GM20000 (cell line): ENCODE results near the gene MPP2.
"Not testable (repeated sequence)": the region's sequence is repeated elsewhere in the genome, so short reads cannot be mapped to it uniquely, and the experiment has no call there.

Experiments
- DNase-seq: peaks from one replicate; pipeline ENCODE4 v3.0.0; 2012; ENCODE audit warnings: low spot score
- TF ChIP-seq, protein P1 (sequence below): IDR thresholded peaks from 2 replicates; pipeline ENCODE4 v1.5.1; 2012; ENCODE audit warnings: mild to moderate bottlenecking, control low read depth; ENCODE audit errors: extremely low read depth, missing control alignments

Gene MPP2

DNA sequence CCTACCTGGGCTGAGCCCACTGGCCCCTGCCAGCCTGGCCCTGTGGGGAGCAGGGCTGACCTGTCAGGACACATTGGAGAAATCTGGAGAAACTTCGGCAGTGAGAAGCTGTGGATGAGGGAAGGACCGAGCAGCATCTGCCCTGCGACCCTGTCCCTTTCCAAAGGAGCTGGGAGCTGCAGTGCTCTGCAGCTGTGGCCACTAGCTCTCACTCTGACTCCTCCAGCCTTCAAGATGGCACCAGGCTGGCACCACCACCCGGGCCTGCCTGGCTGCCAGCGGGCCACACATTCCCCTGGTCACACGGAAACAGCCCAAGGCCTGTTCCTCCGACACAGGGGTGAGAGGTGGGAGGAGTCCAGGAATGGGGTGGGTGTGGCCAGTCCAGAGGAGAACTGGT, 30.3 kb downstream of the MPP2 start:
- no peak for DNase-seq

DNA sequence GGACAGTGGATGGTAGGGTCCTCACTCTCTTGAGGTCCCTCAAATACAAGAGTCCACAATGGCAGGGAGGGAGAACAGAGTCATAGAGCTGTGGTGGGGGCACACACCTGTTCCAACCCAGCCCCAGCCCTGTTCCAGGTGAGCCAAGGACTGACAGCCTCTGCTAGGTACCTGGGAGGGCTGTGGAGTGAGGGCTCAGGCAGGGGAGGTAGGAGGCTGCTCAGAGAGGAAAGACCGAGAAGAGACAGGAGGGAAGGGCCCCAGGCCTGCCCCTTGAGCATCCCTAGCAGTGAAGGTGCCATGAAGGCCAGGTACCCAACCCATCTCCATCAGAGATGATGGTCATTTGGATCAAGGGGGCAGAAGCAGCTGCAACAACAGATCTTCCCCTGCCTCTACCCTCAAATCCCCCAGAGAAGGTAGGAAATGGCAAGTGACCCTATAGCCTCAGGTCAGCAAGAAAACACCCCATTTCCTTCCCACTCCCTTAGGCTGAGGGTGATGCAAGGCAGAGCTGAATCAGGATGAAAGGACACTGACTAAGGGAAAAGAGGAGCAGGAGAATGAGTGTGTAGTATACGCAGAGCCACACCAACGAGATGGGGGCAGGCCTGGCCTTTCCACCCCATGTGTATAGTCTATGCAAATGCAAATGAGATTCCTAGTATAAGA, 31.7 kb downstream of the MPP2 start:
- no peak for DNase-seq
- TF ChIP-seq, protein P1, sequence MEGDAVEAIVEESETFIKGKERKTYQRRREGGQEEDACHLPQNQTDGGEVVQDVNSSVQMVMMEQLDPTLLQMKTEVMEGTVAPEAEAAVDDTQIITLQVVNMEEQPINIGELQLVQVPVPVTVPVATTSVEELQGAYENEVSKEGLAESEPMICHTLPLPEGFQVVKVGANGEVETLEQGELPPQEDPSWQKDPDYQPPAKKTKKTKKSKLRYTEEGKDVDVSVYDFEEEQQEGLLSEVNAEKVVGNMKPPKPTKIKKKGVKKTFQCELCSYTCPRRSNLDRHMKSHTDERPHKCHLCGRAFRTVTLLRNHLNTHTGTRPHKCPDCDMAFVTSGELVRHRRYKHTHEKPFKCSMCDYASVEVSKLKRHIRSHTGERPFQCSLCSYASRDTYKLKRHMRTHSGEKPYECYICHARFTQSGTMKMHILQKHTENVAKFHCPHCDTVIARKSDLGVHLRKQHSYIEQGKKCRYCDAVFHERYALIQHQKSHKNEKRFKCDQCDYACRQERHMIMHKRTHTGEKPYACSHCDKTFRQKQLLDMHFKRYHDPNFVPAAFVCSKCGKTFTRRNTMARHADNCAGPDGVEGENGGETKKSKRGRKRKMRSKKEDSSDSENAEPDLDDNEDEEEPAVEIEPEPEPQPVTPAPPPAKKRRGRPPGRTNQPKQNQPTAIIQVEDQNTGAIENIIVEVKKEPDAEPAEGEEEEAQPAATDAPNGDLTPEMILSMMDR, result no peak

More for the DNA sequence above, 30.3 kb downstream of the MPP2 start:
- TF ChIP-seq, protein P1, result no peak

DNA sequence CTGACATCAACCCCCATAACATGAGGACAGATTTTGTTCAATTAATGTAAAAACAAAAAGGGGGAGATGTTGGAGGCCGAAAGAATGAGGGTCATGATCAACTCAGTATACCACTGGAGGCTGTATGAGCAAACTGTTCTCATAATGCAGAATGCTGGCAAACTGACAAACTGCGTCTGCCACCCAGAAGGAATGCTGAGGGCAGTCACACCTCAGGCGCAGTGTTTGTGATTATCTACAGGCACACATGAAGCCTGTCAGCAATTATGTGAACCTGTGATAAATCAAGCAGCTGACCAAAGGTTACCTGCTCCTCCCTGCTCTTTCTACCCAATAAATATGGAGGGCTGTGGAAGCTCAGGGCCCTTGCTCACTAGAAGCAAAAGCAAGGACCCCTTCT, 33.0 kb downstream of the MPP2 start:
- TF ChIP-seq, protein P1, result no peak
- no peak for DNase-seq

DNA sequence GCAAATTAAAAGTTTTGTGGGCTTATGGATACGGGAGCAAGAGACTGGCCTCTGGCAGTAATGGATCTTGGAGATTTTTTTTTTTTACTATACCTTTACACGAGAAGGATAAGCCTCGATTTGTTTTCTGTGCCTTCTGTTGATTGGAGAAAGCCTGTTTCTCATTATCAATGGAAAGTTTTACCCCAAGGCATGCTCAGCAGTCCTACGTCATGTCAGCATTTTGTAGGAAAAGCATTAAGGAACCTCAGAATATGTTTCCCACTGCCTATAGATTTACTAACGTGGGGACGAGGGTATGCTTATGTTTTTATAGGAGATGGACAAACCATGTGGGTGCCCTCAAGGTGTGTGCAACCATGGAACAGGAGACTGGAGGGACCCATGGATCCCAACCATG, 33.5 kb downstream of the MPP2 start:
- DNase-seq, result no peak
- TF ChIP-seq, protein P1, result no peak

DNA sequence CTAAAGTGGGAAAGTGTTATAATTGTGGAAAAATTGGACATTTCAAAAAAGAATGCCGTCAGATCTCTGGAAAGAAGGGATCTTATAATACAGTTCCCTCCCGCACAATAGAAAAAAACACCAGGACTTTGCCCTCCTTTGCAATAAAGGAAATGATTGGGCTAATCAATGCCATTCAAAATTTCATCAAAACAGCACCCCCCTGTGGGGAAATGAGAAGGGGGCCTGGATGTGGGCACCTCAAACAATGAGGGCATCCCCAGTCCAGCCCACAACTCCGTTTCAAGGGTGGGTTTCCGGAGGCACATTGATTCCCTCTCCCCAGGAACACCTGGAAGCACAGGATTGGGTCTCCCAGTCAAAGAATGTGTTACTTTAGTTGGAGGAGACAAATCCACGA, 34.2 kb downstream of the MPP2 start:
- TF ChIP-seq, protein P1, result no peak
- no peak for DNase-seq

DNA sequence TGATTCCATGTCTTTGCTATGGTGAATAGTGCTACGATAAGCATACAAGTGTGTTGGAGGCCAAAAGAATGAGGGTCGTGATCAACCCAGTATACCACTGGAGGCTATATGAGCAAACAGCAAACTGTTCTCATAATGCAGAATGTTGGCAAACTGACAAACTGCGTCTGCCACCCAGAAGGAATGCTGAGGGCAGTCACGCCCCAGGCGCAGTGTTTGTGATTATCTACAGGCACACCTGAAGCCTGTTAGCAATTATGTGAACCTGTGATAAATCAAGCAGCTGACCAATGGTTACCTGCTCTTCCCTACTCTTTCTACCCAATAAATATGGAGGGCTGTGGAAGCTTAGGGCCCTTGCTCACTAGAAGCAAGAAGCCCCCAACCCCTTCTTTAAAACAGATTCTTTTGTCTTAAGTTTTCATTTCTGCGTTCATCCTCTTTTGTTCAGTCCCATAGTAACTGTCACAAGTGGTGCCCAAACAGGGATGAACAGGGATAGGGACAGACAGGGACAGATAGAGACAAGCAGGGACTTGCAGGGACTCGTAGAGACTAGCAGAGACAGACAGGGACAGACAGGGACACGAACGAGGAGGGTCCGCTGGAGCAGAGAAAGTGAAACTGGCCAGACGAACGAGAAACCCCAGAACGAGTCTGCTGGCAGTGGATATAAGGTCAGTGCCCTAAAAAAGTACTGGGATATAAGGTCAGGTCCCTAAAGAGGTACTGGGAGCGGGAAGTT, 35.2 kb downstream of the MPP2 start:
- no peak for DNase-seq
- TF ChIP-seq, protein P1, result no peak

DNA sequence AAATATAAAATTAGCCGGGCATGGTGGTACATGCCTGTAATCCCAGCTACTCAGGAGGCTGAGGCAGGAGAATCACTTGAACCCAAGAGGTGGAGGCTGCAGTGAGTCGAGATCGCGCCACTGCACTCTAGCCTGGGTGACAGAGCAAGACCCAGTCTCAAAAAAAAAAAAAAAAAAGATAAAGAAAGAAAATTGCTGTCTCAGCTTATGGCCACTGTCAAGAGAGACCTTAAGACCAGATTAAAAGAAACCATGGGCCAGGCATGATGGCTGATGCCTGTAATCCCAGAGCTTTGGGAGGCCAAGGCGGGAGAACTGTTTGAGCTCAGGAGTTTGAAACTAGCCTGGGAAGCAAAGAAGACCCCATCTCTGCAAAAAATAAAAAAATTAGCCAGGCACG, 38.3 kb downstream of the MPP2 start:
- DNase-seq, result not testable (repeated sequence)
